ENCODE results near the gene RASAL1. TPM values are rescaled to one million over a fixed set of nuclear protein-coding genes. Genes with fewer than 3 reads are reported as not detected.

Gene RASAL1, protein sequence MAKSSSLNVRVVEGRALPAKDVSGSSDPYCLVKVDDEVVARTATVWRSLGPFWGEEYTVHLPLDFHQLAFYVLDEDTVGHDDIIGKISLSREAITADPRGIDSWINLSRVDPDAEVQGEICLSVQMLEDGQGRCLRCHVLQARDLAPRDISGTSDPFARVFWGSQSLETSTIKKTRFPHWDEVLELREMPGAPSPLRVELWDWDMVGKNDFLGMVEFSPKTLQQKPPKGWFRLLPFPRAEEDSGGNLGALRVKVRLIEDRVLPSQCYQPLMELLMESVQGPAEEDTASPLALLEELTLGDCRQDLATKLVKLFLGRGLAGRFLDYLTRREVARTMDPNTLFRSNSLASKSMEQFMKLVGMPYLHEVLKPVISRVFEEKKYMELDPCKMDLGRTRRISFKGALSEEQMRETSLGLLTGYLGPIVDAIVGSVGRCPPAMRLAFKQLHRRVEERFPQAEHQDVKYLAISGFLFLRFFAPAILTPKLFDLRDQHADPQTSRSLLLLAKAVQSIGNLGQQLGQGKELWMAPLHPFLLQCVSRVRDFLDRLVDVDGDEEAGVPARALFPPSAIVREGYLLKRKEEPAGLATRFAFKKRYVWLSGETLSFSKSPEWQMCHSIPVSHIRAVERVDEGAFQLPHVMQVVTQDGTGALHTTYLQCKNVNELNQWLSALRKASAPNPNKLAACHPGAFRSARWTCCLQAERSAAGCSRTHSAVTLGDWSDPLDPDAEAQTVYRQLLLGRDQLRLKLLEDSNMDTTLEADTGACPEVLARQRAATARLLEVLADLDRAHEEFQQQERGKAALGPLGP
- not detected in 2 replicates for total RNA-seq

DNA sequence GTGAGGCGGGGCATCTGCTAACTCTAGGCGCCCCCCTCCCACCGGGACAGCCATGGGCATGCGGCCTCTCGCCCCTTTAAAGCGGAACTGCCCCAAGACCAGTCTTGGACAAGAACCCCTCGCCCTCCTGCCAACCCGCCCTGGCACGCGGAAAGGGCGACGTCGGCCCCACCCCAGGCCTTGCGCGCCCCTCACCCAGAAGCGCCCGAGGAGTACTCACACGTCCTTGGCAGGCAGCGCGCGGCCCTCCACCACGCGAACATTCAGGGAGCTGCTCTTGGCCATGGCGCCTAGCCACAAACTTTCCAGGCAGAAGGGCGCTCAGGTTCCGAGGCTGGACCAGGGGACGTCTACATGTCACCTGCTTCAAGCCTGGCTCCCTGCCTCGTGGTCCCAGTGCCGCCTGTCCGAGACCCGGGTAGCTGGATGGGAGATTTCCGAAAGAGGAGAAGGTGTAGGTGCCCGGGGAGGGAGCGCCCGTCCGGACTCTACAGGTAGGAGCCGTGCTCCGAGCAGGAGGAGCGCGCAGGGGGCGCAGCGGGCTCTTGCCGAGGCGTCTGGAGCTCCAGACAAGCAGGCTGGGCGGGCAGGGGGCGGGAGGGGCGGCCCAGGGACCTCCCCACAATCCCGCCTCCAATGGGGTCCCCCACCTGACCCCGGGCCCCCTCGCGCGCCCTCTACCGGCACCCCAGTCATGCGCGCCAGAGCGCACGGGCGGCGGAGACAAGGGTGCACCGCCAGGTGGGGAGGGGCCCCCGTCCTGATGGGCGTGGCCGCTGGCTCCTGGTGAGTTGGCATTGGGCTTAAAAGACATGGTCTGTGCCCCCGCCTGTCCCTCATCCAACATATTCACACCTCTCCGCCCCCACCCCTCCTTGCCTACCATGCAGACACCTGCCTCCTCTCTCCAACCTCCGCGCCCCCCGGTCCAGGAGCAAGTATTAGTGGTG, at the start of gene RASAL1:
RASAL1 (minus strand) TSS at position 584 of the 950 bp plus-strand sequence; CDS start at position 285, 299 bp downstream.

DNA sequence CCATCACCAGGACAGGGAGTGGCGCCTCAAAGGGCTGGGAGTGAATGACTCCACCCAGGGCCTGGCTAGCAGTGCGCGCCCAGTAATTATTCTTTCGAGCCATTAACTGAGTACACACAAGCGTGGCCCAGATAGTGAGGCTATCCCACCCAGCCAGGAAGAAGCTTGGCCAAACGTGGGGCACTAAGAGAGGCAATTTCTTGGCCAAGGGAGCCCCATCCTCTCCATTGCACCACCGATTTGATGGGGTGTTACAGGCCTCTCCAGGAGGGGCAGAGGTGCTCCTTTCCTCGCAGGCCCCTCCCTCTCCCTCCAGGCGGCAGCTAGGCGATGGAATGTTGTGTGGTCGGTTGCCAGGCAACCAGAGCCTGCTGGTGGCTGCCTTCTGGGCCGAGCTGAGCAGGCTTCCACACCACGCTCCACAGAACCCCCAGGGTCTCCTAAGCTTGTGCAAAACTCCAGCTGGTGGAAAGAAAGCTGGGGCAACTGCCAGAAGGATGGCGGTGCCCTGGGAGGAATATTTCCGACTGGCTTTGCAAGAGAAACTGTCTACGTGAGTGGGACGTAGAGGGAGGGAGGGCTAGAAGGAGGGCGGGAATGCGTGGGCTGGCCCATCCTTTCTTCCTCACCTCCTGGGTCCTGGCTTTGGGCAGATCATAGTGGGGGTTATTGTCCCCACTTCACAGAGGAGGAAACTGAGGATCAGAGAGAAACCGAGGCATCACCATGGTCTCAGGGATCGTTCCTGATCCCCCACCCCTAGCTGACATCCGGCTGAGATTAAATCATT, 14.0 kb upstream of the RASAL1 start, which contains the start of gene CFAP73:
CFAP73 (plus strand) TSS at position 364 of the 790 bp plus-strand sequence; CDS start at position 498, 134 bp downstream.

DNA sequence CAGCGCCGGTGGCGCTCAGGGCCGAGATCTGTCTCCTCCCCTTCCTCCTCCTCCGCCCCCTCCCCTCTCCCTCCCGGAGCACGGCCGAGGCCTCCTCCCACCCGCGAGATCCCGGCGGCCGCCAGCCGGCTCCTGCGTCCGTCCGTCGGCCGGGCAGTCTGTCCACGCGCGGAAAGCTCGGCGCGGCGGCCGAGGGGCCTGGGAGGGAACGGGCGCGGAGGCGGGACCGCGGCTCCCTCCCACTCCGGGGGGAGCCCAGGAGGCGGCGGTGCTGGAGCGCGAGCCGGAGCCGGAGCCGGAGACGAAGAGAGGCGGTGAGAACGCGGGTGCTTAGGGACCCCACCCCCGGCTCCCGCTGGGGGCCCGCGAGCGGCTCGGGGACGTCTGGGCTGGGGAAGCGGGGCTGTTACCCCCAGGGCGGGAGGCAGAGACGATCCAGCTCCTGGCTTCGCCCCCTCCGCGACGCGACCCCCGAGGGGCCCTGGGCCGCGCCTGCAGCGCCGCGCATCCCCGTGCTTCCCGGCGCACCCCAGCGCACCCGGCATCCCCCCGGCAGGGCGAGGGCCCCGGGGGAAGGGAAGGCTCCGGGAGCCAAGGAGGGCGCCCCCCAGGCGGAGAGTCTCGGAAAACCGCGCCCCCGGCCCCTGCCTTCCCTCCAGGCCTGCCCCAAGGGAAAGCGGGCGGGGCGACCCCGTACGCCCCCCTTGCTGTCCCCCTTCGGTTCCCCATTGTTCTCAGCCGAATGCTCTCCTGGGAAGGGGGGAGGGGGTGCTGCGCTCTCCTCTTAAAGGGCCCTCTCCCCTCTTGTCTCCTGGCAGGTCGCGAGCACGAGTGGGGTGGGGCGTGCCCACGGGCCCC, 78.7 kb downstream of the RASAL1 start, which contains the start of gene DTX1:
DTX1 (plus strand) TSS at position 100 of the 858 bp plus-strand sequence. CDS start 1,463 bp downstream, outside the sequence.

Other genes with a start within 250 kb of the RASAL1 start
- 4.2 and 7.6 TPM in 2 replicates for gene OAS1, start 228.8 kb downstream of the RASAL1 start, total RNA-seq
- 8.5 and 9.0 TPM in 2 replicates for gene OAS3, start 197.3 kb downstream of the RASAL1 start, total RNA-seq
- gene OAS2, start 157.2 kb downstream of the RASAL1 start, total RNA-seq, result 8.3 and 8.4 TPM in 2 replicates
- 1.4 and 2.5 TPM in 2 replicates for gene DTX1, start 79.0 kb downstream of the RASAL1 start, total RNA-seq
- gene CFAP73, start 14.0 kb upstream of the RASAL1 start, total RNA-seq, result not detected in 2 replicates
- 78.1 and 108 TPM in 2 replicates for gene DDX54, start 49.7 kb upstream of the RASAL1 start, total RNA-seq
- 13.6 and 15.2 TPM in 2 replicates for gene RITA1, start 50.0 kb upstream of the RASAL1 start, total RNA-seq
- gene TPCN1, start 85.7 kb upstream of the RASAL1 start, total RNA-seq, result 39.1 and 39.9 TPM in 2 replicates
- gene SLC8B1, start 199.3 kb upstream of the RASAL1 start, total RNA-seq, result 20.3 and 23.3 TPM in 2 replicates
- gene PLBD2, start 222.8 kb upstream of the RASAL1 start, total RNA-seq, result 113 TPM in 2 replicates